ENCODE data around the gene GPX1. TPM values are rescaled to one million over a fixed set of nuclear protein-coding genes. Genes with fewer than 3 reads are reported as not detected.

The GPX1 gene
- total RNA-seq, 1 donor from 2014 or later: 633 TPM

DNA sequence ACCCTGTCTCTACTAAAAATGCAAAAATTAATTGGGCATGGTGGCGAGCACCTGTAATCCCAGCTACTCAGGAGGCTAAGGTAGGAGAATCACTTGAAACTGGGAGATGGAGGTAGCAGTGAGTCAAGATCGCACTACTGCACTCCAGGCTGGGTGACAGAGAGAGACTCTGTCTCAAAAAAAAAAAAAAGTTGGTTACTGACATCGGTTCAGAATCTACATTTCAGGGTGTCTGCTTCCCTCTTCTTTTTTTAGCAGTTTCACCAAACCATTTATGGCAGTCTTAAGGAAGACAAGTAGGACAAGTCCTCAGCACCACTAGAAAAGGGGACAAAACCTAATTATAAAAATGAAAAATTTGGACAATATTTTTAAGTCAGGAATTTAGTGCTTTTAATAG is 15.0 kb downstream of the GPX1 start:
- FAIRE-seq (no peak), DNase-seq (ENCODE audit: low read depth) (no peak)
- H3K27me3 ChIP-seq (ENCODE audit: control insufficient read depth, insufficient read depth, low read length): no peaks in the 10 kb centered on the region

DNA sequence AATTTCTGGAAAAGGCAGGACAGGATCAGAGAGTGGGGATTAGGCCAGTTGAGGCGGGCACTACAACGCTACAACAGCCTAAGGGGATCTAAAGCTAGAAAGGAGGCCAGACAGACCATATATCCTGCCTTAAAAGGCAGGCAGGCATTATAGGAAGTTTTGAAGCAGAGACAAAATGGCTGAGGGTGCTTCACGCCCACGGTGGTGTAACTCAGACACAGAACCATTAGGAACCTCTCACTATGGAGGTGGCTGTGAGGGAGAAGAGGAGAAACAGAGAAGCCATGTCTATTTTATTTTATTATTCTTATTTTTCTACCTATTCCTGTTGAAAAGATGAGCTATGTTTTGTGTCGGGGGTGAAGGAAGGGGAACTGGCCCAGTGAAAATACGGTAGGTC is 16.2 kb downstream of the GPX1 start:
- no peaks in the 10 kb centered on the region for H3K36me3 ChIP-seq (ENCODE audit: control insufficient read depth, insufficient read depth, low read length)
- TF ChIP-seq, protein P1, sequence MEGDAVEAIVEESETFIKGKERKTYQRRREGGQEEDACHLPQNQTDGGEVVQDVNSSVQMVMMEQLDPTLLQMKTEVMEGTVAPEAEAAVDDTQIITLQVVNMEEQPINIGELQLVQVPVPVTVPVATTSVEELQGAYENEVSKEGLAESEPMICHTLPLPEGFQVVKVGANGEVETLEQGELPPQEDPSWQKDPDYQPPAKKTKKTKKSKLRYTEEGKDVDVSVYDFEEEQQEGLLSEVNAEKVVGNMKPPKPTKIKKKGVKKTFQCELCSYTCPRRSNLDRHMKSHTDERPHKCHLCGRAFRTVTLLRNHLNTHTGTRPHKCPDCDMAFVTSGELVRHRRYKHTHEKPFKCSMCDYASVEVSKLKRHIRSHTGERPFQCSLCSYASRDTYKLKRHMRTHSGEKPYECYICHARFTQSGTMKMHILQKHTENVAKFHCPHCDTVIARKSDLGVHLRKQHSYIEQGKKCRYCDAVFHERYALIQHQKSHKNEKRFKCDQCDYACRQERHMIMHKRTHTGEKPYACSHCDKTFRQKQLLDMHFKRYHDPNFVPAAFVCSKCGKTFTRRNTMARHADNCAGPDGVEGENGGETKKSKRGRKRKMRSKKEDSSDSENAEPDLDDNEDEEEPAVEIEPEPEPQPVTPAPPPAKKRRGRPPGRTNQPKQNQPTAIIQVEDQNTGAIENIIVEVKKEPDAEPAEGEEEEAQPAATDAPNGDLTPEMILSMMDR (IDR thresholded peaks at IDR 0.05; ENCODE audit: insufficient read depth, low read length, severe bottlenecking): no peak
- FAIRE-seq (no peak), DNase-seq (ENCODE audit: low read depth) (no peak)
- H3K4me3 ChIP-seq (ENCODE audit: low read depth, low read length): no peak overlapping the region
- no peaks in the 10 kb centered on the region for H3K27me3 ChIP-seq (ENCODE audit: control insufficient read depth, insufficient read depth, low read length)

More for the DNA sequence above, 15.0 kb downstream of the GPX1 start:
- Histone ChIP-seq H3K4me3 (ENCODE audit: low read depth, low read length) (no peak overlapping the region), H3K36me3 (ENCODE audit: control insufficient read depth, insufficient read depth, low read length) (no peaks in the 10 kb centered on the region)
- TF ChIP-seq, protein P1 (IDR thresholded peaks at IDR 0.05; ENCODE audit: insufficient read depth, low read length, severe bottlenecking): no peak

DNA sequence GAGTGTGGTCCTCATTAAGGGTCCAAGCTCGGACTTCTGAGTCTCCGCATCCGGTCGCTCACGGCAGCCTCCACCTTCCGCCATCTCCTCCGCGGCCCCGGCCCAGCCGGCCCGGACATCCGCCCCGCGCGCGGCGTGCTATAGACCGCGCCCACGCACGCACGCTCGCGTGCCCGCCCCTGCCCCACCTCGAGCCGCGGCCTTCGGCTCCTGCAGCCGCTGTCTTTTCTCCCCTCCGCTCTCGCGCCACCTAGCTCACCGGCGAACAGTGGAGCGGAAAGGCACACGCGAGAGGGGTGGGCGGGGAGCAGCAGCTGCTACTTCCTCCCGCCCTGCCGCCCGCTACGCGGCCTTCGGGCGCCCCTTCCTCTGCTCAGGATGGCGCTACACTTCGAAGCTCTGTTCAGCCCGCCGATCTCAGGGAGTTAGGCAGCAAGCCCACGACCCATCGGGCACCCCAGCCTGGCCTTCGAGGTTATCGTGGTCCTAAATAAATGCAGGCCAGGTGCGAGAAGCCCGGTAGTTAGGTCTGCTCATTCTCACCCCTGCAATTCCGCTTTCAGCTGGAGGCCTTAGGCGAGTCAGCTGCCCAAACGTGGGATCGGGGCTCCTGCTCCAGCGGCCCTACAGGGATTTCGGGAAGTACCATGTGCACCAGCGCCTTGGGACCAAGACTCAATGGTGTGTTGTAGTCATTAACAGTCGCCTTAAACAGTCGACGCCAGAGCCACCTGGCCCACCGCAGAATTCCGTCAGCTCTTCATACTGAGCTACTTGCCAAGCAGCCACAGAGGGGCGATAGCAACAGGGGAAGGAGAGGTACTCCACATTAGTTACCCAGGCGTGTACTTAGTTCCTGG is 18.0 kb downstream of the GPX1 start, which contains the start of gene USP4:
TSS of gene USP4 (minus strand) at position 113 of the 860 bp plus-strand sequence. CDS start at position 84, 29 bp downstream.
- peak within 1 kb of the TSS; percentile 86 for H3K4me3 ChIP-seq (ENCODE audit: low read depth, low read length)
- DNase-seq (ENCODE audit: low read depth) (peak; percentile 78), FAIRE-seq (no peak)
- no peaks in the 10 kb centered on the region for H3K36me3 ChIP-seq (ENCODE audit: control insufficient read depth, insufficient read depth, low read length)
- TF ChIP-seq, protein P1 (IDR thresholded peaks at IDR 0.05; ENCODE audit: insufficient read depth, low read length, severe bottlenecking): peak; percentile 62
- no peaks in the 10 kb centered on the region for H3K27me3 ChIP-seq (ENCODE audit: control insufficient read depth, insufficient read depth, low read length)

DNA sequence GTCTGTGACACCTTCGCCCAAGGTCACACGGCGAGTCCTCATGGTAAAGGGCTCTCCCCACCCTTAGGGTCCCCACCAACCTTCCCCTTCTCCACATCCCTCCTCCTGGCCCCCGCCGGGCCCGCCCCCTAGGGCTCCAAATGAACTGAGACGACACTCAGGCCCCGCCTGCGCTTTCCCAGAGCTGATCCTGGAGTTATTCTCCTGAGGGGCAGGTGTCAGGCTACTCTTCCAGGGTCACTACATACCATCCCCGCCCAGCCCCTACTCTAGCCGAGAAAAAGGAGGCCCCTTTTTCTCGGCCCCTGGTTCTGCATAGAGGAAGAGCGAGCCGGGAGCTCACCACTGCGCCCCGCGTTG is 18.6 kb downstream of the GPX1 start:
- DNase-seq (ENCODE audit: low read depth): no peak
- H3K4me3 ChIP-seq (ENCODE audit: low read depth, low read length): peak overlapping the region; percentile 86
- peaks cover 2% of the 10 kb centered on the region for H3K36me3 ChIP-seq (ENCODE audit: control insufficient read depth, insufficient read depth, low read length)
- TF ChIP-seq, protein P1 (IDR thresholded peaks at IDR 0.05; ENCODE audit: insufficient read depth, low read length, severe bottlenecking): no peak
- H3K27me3 ChIP-seq (ENCODE audit: control insufficient read depth, insufficient read depth, low read length): no peaks in the 10 kb centered on the region
- no peak for FAIRE-seq

DNA sequence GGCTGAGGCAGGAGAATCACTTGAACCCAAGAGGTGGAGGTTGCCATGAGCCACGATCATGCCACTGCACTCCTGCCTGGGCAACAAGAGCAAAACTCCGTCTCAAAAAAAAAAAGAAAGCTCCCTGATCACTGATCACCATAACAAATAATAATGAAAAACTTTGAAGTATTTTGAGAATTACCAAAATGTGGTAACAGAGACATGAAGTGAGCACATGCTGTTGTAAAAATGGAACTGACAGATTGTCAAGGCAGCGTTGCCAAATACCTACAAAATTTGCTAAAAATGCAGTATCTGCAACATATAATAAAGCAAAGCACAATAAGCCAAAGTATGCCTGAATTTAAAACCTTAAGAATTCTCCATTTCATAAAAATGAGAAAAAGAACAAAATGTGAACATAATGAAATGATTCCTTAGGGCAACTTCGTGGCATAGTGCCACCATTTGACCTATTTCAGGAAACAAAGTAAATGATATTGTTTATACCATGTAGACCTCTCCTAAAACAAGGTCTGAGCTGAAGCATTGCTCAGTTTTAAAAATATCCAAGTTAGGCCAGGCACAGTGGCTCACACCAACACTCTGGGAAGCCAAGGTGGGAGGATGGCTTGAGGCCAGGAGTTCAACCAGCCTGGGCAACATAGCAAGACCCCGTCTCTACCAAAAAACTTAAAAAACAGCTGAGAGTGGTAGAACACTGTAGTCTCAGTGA is 24.1 kb downstream of the GPX1 start:
- Histone ChIP-seq H3K4me3 (ENCODE audit: low read depth, low read length) (no peak overlapping the region), H3K36me3 (ENCODE audit: control insufficient read depth, insufficient read depth, low read length) (peaks cover 8% of the 10 kb centered on the region), H3K27me3 (ENCODE audit: control insufficient read depth, insufficient read depth, low read length) (no peaks in the 10 kb centered on the region)
- TF ChIP-seq, protein P1 (IDR thresholded peaks at IDR 0.05; ENCODE audit: insufficient read depth, low read length, severe bottlenecking): no peak
- no peak for DNase-seq (ENCODE audit: low read depth)
- no peak for FAIRE-seq

Data from bronchial epithelial cell (primary cell).